ENCODE results near the gene OTUD3.
"Not testable (repeated sequence)": the region's sequence is repeated elsewhere in the genome, so short reads cannot be mapped to it uniquely, and the experiment has no call there.

Gene OTUD3

DNA sequence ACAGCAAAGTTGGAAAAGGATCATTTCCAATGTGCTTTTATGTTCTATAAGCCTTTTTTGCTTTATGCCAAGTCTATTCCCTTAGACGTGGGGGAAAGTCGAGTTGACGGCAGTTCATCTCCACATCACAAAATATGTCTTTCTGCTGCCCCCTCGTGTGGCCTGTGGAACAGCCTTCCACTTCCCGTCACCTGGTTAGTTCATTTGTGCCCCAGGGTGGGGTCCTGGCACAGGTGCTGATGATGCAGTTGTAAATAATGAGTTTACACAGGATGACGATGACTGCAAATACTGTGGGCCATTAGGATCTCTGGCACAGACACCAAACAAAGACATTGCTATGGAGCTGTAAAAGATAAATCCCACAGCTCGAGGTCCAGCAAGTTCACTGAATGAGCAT, 10.0 kb upstream of the OTUD3 start:
- peak; percentile 77 for TF ChIP-seq CTCF (conservative IDR thresholded peaks at IDR 0.05)
- H3K27ac ChIP-seq = peak overlapping the region; percentile 26; the same call in 1 of the 2 replicates

DNA sequence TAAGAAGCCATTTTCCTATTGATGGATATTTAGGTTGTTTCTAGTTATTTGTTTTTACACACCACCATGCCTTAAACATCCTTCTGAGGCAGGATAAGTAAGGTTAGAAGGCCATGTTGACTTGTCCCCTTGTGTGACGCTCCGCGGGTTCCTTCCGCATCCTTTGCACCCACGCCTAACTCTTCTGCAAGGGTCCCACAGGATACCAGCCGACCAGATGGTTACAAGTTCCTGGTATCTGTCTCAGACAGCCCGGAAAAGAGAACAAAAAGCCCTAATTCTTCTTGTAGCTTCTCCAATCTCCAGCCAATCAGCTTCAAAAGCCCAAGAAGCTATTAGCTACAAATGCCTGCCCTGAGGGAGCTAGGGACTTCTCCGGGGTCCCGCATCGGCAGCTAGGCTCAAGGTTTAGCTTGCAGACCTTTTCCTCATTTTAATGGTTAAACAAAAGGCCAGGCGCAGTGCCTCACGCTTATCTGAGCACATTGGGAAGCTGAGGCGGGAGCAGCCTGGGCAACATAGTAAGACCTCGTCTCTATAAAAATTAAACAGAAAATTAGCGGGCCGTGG, 4.9 kb upstream of the OTUD3 start:
- peak overlapping the region; percentile 51; the same call in 1 of the 2 replicates for H3K27ac ChIP-seq
- TF ChIP-seq CTCF (conservative IDR thresholded peaks at IDR 0.05) = no peak

GRCh38 chr1:19877821-19878636, 4.2 kb upstream of the OTUD3 start:
- peak overlapping the region; percentile 51 for H3K27ac ChIP-seq
- TF ChIP-seq CTCF (conservative IDR thresholded peaks at IDR 0.05) = no peak

GRCh38 chr1:19878637-19878985, 3.6 kb upstream of the OTUD3 start:
- H3K27ac ChIP-seq = peak overlapping the region; percentile 51
- TF ChIP-seq CTCF (conservative IDR thresholded peaks at IDR 0.05) = no peak

- no peak for TF ChIP-seq CTCF (conservative IDR thresholded peaks at IDR 0.05)
- H3K27ac ChIP-seq = no peak overlapping the region
Measured at GRCh38 chr1:19879227-19879626, 3.0 kb upstream of the OTUD3 start.

GRCh38 chr1:19879661-19880060, 2.5 kb upstream of the OTUD3 start:
- TF ChIP-seq CTCF (conservative IDR thresholded peaks at IDR 0.05) = no peak
- H3K27ac ChIP-seq = no peak overlapping the region

DNA sequence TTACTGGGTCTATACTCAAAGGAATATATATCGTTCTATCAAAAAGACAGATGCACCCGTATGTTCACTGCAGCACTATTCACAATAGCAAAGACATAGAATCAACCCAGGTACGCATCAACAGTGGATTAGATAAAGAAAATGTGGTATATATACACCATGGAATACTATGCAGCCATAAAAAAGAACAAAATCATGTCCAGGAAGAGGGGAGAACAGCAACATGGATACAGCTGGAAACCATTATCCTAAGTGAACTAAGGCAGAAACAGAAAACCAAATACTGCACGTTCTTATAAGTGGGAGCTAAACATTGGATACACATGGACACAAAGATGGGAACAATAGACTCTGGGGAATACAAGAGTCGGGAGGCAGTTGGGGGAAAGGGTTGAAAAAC, 1.4 kb upstream of the OTUD3 start:
- not testable (repeated sequence) for H3K27ac ChIP-seq

DNA sequence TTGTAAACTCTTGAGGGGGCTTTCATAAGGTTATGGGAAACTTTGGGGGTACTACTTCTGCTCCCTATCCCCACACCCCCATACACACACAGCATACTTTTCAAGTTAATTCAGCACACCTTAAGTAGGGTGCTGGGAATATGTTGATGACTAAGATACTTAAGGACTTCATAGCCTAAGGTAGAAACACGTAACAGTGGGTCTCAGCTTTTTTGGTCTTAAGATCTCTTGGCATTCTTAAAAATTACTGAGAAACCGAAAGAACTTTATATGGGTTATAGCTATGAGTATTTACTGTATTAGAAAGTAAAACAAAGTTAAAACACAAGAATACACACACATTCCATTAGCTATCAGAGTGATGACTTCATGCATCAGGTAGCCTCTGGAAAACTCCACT, 2.1 kb downstream of the OTUD3 start:
- TF ChIP-seq CTCF (conservative IDR thresholded peaks at IDR 0.05) = no peak
- no peak overlapping the region for H3K27ac ChIP-seq
